Calu3 (cell line): ENCODE data around the gene CERS4. TPM values are rescaled to one million over a fixed set of nuclear protein-coding genes. Genes with fewer than 3 reads are reported as not detected.

ENCODE experiments used
- BruUV-seq: library from RNA; stranded (reverse); fragments of 400-500 nt; replicated peaks from 2 replicates; lab custom pipeline; 2021; lab: Mats Ljungman, UMichigan
- CTCF ChIA-PET: fragments of 300-600 bp; sonication (Branson Sonifier 250); formaldehyde crosslinking; loops from one replicate; lab custom pipeline; 2022; ENCODE audit warnings: antibody characterized with exemption; lab: Charles Lee
- DNase-seq: peaks from one replicate; pipeline ENCODE4 v3.0.0; 2022
- H3K27ac Mint-ChIP-seq: one replicate; pipeline ENCODE4 v1.8.0; 2022; ENCODE audit warnings: mixed read lengths; ENCODE audit not compliant: unreplicated experiment
- H3K27me3 Mint-ChIP-seq: one replicate; pipeline ENCODE4 v1.8.0; 2022; ENCODE audit warnings: mixed read lengths; ENCODE audit not compliant: unreplicated experiment
- H3K36me3 Mint-ChIP-seq: one replicate; pipeline ENCODE4 v1.8.0; 2022; ENCODE audit warnings: mild to moderate bottlenecking, moderate library complexity, mixed read lengths; ENCODE audit not compliant: insufficient read depth, unreplicated experiment
- H3K4me1 Mint-ChIP-seq: one replicate; pipeline ENCODE4 v1.8.0; 2022; ENCODE audit warnings: mild to moderate bottlenecking, low read depth, mixed read lengths; ENCODE audit not compliant: unreplicated experiment
- H3K4me3 Mint-ChIP-seq: one replicate; pipeline ENCODE4 v1.8.0; 2022; ENCODE audit warnings: mild to moderate bottlenecking, low read depth, moderate library complexity, mixed read lengths; ENCODE audit not compliant: unreplicated experiment
- H3K9me3 Mint-ChIP-seq: one replicate; pipeline ENCODE4 v1.8.0; 2022; ENCODE audit warnings: low read depth, mixed read lengths; ENCODE audit not compliant: unreplicated experiment
- CTCF ChIP-seq: fragments of 200-600 bp; IDR thresholded peaks from one replicate; pipeline ENCODE4 v1.8.0; 2022; ENCODE audit warnings: antibody characterized with exemption; ENCODE audit not compliant: unreplicated experiment
- intact Hi-C: fragments of 100-400 bp; cut with micrococcal nuclease; formaldehyde crosslinking; loops from one replicate; pipeline ENCODE4 v1.10.0; 2022; ENCODE audit not compliant: unreplicated experiment
- total RNA-seq: library from RNA; stranded (reverse); gene quantifications from 2 replicates; pipeline ENCODE4 v1.2.3, GENCODE V29; 2022

Gene CERS4
- total RNA-seq, 1 experiment from 2014 or later: 13.4 TPM

DNA sequence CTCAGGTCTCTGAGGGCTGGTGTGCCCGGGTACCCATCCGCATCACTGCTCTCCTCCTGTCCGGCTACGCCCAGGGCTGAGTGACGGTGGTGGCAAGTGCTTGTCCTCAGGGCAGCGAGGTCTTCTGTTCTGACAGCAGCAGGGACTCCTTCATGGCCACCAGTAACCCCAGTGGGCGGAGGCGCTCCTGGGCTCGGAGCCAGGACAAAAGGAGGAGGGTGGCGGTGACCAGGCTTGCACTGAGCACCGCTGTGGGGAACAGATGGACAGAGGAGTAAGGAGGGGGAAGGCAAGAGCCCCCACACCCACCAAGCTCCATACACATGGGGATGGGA is 93.2 kb downstream of the CERS4 start:
- intact Hi-C loops: no loop called here
- CTCF ChIA-PET: interaction anchor here (0.6 kb wide), 1 partner anchor 27 kb away, joined by 3 read pairs; no protein-coding TSS in a partner anchor
- Mint-ChIP-seq H3K4me1 (peaks cover 2% of the 10 kb centered on the region), H3K9me3 (no peaks in the 10 kb centered on the region), H3K36me3 (peaks cover 11% of the 10 kb centered on the region), H3K27ac (no peak overlapping the region), H3K4me3 (no peak overlapping the region), H3K27me3 (no peaks in the 10 kb centered on the region)
- TF ChIP-seq CTCF: no peak
- BruUV-seq: no TSS peak
- no peak for DNase-seq

DNA sequence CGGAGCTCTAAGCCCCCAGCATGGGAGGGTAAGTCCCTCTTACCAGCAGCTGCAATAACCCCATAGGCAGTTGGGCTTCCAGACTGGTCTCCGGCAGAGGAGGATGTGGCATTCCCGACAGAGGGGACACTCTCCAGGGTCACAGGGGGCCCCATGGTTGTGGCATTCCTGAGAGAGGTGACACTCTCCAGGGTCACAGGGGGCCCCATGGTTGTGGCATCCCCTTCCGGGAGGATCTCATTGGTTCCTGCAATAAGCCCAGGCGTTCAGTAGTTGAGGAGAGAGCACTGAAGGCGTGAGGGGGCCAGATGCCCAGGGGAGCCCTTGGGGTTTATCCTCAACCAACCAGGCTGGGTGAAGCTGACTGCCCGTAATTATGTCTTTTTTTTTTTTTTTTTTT is 93.6 kb downstream of the CERS4 start:
- TF ChIP-seq CTCF: no peak
- H3K9me3 Mint-ChIP-seq: no peaks in the 10 kb centered on the region
- CTCF ChIA-PET: interaction anchor here (0.6 kb wide), 1 partner anchor 26 kb away, joined by 3 read pairs; no protein-coding TSS in a partner anchor
- DNase-seq: no peak
- no TSS peak for BruUV-seq
- peaks cover 6% of the 10 kb centered on the region for H3K4me1 Mint-ChIP-seq
- no peaks in the 10 kb centered on the region for H3K27me3 Mint-ChIP-seq
- intact Hi-C loops: no loop called here
- H3K4me3 Mint-ChIP-seq: no peak overlapping the region
- no peak overlapping the region for H3K27ac Mint-ChIP-seq
- H3K36me3 Mint-ChIP-seq: peaks cover 15% of the 10 kb centered on the region

- no peak overlapping the region for H3K27ac Mint-ChIP-seq
Observed at GRCh38 chr19:8304841-8305621, 95.9 kb downstream of the CERS4 start.

DNA sequence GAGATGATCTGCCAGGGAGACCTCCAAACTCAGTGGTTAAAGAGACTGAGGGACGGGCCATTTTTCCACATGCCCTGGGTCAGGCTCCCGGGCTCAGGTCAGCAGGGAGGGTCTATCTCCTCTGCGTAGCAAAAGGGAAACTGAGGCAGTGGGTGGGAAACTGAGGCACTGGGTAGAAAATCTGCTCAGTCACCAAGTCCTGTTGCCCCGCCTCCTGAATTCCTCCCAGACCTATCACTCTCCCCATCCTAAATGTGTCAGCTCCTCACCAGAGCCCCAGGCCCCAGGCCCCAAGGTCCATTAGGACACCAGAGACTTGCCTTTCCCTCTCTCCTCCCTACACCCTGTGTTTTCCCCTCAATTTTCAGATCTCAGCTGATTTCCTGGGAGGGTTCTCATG is 96.6 kb downstream of the CERS4 start:
- no peak for TF ChIP-seq CTCF
- H3K4me3 Mint-ChIP-seq: no peak overlapping the region
- H3K36me3 Mint-ChIP-seq: peaks cover 28% of the 10 kb centered on the region
- H3K27me3 Mint-ChIP-seq: no peaks in the 10 kb centered on the region
- CTCF ChIA-PET: no interaction called here
- DNase-seq: no peak
- no TSS peak for BruUV-seq
- H3K9me3 Mint-ChIP-seq: no peaks in the 10 kb centered on the region
- intact Hi-C loops: no loop called here
- H3K27ac Mint-ChIP-seq: no peak overlapping the region
- peaks cover 15% of the 10 kb centered on the region for H3K4me1 Mint-ChIP-seq

More at GRCh38 chr19:8304841-8305621, 95.9 kb downstream of the CERS4 start:
- intact Hi-C loops: no loop called here
- peaks cover 24% of the 10 kb centered on the region for H3K36me3 Mint-ChIP-seq
- peaks cover 15% of the 10 kb centered on the region for H3K4me1 Mint-ChIP-seq
- H3K27me3 Mint-ChIP-seq: no peaks in the 10 kb centered on the region
- no peak for DNase-seq
- no peak overlapping the region for H3K4me3 Mint-ChIP-seq
- no peak for TF ChIP-seq CTCF
- CTCF ChIA-PET: interaction anchor here (0.5 kb wide), 1 partner anchor 127 kb away, joined by 3 read pairs; no protein-coding TSS in a partner anchor
- H3K9me3 Mint-ChIP-seq: no peaks in the 10 kb centered on the region
- no TSS peak for BruUV-seq
